Fibroblast of lung (primary cell): ENCODE results near the gene RTN4. TPM values are rescaled to one million over a fixed set of nuclear protein-coding genes. Genes with fewer than 3 reads are reported as not detected.

Source experiments
- DNase-seq, 2 donors: peaks; one replicate each; pipeline versions ENCODE4 v3.0.0 to v3.0.0-alpha.2; 2010; ENCODE audit warnings: low read depth in 2 of 2
- H2AFZ ChIP-seq: 2 replicates; pipeline ENCODE4 v1.5.1; 2012; ENCODE audit warnings: low read length, control low read depth, inconsistent platforms
- H3K27ac ChIP-seq: 2 replicates; pipeline ENCODE4 v1.5.1; 2011; ENCODE audit warnings: low read length, control low read depth; ENCODE audit not compliant: insufficient read depth
- H3K27me3 ChIP-seq: 2 replicates; pipeline ENCODE4 v1.5.1; 2011; ENCODE audit warnings: mild to moderate bottlenecking, low read length; ENCODE audit not compliant: control insufficient read depth, insufficient read depth
- H3K36me3 ChIP-seq: 2 replicates; pipeline ENCODE4 v1.5.1; 2011; ENCODE audit warnings: low read length; ENCODE audit not compliant: control insufficient read depth, insufficient read depth
- H3K4me1 ChIP-seq: 2 replicates; pipeline ENCODE4 v1.5.1; 2011; ENCODE audit warnings: low read length; ENCODE audit not compliant: control insufficient read depth, insufficient read depth; ENCODE audit errors: extremely low read depth
- H3K4me2 ChIP-seq: 2 replicates; pipeline ENCODE4 v1.5.1; 2011; ENCODE audit warnings: low read length, control low read depth; ENCODE audit not compliant: insufficient read depth; ENCODE audit errors: extremely low read depth
- H3K4me3 ChIP-seq, 4 experiments: fragments of 200-600 bp in 1 of 4; sonication (generic) in 1 of 4; replicated peaks in 1 of 4; 2 replicates each; pipeline ENCODE4 v1.5.1; 2011 to 2016; ENCODE audit warnings: low read length in 4 of 4, low read depth in 3 of 4, mild to moderate bottlenecking in 3 of 4, control low read depth in 2 of 4, inconsistent platforms in 1 of 4, mixed read lengths in 1 of 4; ENCODE audit not compliant: insufficient read depth in 1 of 4; ENCODE audit errors: control extremely low read depth in 1 of 4
- H3K79me2 ChIP-seq: 2 replicates; pipeline ENCODE4 v1.5.1; 2012; ENCODE audit warnings: mild to moderate bottlenecking, low read length, inconsistent platforms; ENCODE audit not compliant: control insufficient read depth, insufficient read depth
- H3K9ac ChIP-seq: 2 replicates; pipeline ENCODE4 v1.5.1; 2011; ENCODE audit warnings: mild to moderate bottlenecking, low read length, control low read depth; ENCODE audit not compliant: insufficient read depth
- H3K9me3 ChIP-seq: 2 replicates; pipeline ENCODE4 v1.5.1; 2012; ENCODE audit warnings: low read depth, low read length; ENCODE audit not compliant: control insufficient read depth, insufficient read depth
- H4K20me1 ChIP-seq: 2 replicates; pipeline ENCODE4 v1.5.1; 2011; ENCODE audit warnings: low read length; ENCODE audit not compliant: control insufficient read depth, insufficient read depth; ENCODE audit errors: extremely low read depth
- EZH2 ChIP-seq: IDR thresholded peaks from 2 replicates; pipeline ENCODE4 v1.5.1; 2012; ENCODE audit warnings: low read length, control low read depth, mild to moderate bottlenecking; ENCODE audit errors: missing control alignments
- polyA plus RNA-seq, 2 donors: library from polyadenylated mRNA; depleted of rRNA in 1 of 2; stranded (reverse) in 1 of 2; unstranded in 1 of 2; fragments of >200 nt; gene quantifications; 2 replicates each; pipeline ENCODE4 v1.2.1, GENCODE V29; 2011 to 2012; ENCODE audit warnings: missing spikeins in 1 of 2
- total RNA-seq: library from RNA; depleted of rRNA; stranded (reverse); fragments of >200 nt; gene quantifications from 2 replicates; pipeline ENCODE4 v1.2.1, GENCODE V29; 2014
- TF ChIP-seq, protein P1 (sequence below), 2 donors: IDR thresholded peaks in 1 of 2; conservative IDR thresholded peaks in 1 of 2; 1 replicate in 1 of 2; 2 replicates in 1 of 2; pipeline ENCODE4 v1.5.1; 2011 to 2012; ENCODE audit warnings: low read length in 2 of 2, control low read depth in 1 of 2, inconsistent platforms in 1 of 2, low read depth in 1 of 2, mild to moderate bottlenecking in 1 of 2

RTN4 gene
- total and polyA plus RNA-seq, 2 donors (not counting 1 experiment from before 2014, with no cell fraction given), result 560 to 1,326 TPM

DNA sequence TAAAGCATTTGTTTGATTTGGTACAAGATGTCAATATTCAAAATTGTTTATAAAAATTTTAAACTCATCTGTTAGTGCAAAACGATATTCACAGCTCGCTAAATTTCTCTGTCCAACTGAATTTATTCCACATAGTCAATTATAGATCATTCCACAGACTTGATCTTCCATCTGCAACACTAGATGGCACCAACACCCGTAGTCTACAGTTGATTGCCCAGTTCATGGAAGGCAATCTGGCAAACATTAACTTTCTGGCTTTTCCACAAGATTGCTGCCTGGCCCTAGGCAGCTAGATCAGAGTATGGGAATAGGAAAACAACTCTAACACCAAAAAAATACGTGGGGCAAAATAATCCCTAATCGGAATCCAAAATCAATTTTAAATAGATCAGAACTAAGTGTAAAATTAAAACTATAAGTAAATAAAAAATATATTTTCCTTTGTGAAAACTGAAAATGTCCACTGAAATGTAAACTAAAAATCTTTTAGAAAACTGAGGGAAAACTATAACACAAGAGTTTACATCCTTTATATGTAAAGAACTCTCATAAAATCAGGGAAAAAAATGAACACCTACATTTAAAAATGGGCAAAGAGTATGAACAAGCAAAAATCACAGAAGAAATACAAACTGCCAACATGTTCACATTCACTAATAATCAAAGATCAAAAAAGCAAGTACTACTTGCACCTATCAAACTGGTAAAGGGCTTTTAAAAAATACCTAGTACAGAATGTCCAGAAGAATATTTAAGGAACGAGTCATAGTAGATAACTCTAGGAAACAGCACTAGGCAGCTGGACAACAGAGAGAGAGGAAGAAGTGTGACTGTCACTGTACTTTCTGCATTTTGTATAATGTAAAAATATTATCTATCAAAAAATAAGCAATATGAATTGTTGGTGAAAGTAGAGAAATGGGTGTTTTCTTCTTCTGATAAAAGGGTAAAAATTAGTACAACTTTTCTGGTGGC lies 35.0 kb downstream of the RTN4 start:
- TF ChIP-seq, protein P1, sequence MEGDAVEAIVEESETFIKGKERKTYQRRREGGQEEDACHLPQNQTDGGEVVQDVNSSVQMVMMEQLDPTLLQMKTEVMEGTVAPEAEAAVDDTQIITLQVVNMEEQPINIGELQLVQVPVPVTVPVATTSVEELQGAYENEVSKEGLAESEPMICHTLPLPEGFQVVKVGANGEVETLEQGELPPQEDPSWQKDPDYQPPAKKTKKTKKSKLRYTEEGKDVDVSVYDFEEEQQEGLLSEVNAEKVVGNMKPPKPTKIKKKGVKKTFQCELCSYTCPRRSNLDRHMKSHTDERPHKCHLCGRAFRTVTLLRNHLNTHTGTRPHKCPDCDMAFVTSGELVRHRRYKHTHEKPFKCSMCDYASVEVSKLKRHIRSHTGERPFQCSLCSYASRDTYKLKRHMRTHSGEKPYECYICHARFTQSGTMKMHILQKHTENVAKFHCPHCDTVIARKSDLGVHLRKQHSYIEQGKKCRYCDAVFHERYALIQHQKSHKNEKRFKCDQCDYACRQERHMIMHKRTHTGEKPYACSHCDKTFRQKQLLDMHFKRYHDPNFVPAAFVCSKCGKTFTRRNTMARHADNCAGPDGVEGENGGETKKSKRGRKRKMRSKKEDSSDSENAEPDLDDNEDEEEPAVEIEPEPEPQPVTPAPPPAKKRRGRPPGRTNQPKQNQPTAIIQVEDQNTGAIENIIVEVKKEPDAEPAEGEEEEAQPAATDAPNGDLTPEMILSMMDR (conservative IDR thresholded peaks at IDR 0.05 in 1 of 2, IDR thresholded peaks at IDR 0.05 in 1 of 2; ENCODE audit: low read depth in 1 of 2, low read length in 2 of 2), result peak; percentile 59 to 64
- no peak for TF ChIP-seq EZH2
- Histone ChIP-seq H3K4me1 (peaks cover 13% of the 10 kb centered on the region), H3K79me2 (peaks cover 100% of the 10 kb centered on the region), H3K27me3 (no peaks in the 10 kb centered on the region), H2AFZ (no peak overlapping the region), H3K27ac (peak overlapping the region; percentile 18), H4K20me1 (peaks cover 35% of the 10 kb centered on the region), H3K9me3 (no peaks in the 10 kb centered on the region), H3K4me3 (peak overlapping the region in 1 of 4 experiments; percentile 39), H3K4me2 (peak overlapping the region; percentile 54), H3K9ac (no peak overlapping the region), H3K36me3 (no peaks in the 10 kb centered on the region)
- DNase-seq, result peak; percentile 70 to 76

DNA sequence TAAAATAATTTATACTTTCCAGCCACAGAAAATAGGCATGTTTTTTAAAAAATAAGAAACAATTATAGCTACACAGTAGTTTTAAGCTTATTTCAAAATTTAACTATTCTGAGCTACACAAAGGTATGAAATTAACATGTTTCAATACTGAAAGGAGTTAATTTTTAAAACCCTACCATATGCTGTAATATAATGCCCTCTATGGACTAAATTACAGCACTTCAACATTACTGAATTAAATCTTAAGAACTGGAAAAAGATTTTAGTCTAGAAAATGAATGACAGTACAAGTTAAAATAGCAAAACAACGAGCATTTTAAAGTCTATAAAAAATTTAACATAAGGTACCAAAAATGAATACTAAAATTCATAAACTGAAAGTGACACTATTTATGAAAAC lies 36.3 kb downstream of the RTN4 start:
- Histone ChIP-seq H2AFZ (no peak overlapping the region), H3K79me2 (peaks cover 100% of the 10 kb centered on the region), H3K9ac (no peak overlapping the region), H3K36me3 (no peaks in the 10 kb centered on the region), H3K27me3 (no peaks in the 10 kb centered on the region), H3K27ac (no peak overlapping the region), H3K4me2 (no peak overlapping the region), H3K9me3 (no peaks in the 10 kb centered on the region), H4K20me1 (peaks cover 37% of the 10 kb centered on the region), H3K4me1 (peaks cover 16% of the 10 kb centered on the region), H3K4me3 (peak overlapping the region in 1 of 4 experiments; percentile 30)
- TF ChIP-seq EZH2, result no peak
- TF ChIP-seq, protein P1 (conservative IDR thresholded peaks at IDR 0.05 in 1 of 2, IDR thresholded peaks at IDR 0.05 in 1 of 2; ENCODE audit: low read depth in 1 of 2, low read length in 2 of 2), result no peak
- no peak for DNase-seq

DNA sequence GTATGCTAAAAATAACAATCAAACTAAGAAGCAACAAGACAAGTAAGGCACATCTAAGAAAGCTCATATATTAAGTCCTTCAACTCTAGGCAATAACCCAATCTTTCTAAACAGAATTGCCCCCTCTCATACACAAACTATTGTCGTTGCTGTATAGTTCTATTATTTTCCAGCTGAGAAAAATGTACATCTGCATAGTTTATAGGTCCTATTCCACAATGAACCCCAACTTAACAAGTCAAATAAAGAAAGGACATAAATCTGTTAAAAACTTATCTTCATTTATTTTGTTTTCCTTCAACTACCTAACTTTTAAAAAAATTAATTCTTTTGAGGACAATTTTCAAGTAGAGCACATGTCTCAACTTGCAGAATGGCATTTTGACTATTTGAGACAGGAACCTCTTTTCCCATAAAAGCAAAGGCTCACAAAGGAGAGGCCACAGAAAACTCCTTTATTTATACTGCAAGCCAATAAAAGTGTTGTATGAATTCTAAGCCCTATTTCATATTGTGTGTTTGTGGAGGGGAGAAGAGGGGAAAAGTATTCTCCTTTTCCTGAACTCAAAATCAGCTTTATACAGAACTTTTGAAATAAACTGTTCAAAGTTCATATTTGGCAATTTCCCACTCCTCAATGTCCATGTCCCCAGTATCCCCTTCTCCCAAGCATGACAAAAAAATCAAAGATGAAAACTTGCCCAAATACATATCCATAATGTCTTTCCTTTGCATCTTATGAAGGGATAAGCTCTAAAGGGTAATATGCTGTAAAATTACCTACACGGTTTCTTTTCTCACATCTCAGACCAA lies 37.4 kb downstream of the RTN4 start:
- Histone ChIP-seq H3K27me3 (no peaks in the 10 kb centered on the region), H3K4me1 (peaks cover 18% of the 10 kb centered on the region), H3K27ac (no peak overlapping the region), H3K9me3 (no peaks in the 10 kb centered on the region), H3K4me2 (peak overlapping the region; percentile 54), H3K36me3 (no peaks in the 10 kb centered on the region), H4K20me1 (peaks cover 37% of the 10 kb centered on the region), H2AFZ (no peak overlapping the region), H3K79me2 (peaks cover 100% of the 10 kb centered on the region), H3K4me3 (peak overlapping the region in 2 of 4 experiments; percentile 1 to 40), H3K9ac (no peak overlapping the region)
- TF ChIP-seq EZH2, result no peak
- TF ChIP-seq, protein P1 (conservative IDR thresholded peaks at IDR 0.05 in 1 of 2, IDR thresholded peaks at IDR 0.05 in 1 of 2; ENCODE audit: low read depth in 1 of 2, low read length in 2 of 2), result no peak
- no peak for DNase-seq
